ENCODE results near the gene ATRNL1.
"Not testable (repeated sequence)": the region's sequence is repeated elsewhere in the genome, so short reads cannot be mapped to it uniquely, and the experiment has no call there.

The ATRNL1 gene

DNA sequence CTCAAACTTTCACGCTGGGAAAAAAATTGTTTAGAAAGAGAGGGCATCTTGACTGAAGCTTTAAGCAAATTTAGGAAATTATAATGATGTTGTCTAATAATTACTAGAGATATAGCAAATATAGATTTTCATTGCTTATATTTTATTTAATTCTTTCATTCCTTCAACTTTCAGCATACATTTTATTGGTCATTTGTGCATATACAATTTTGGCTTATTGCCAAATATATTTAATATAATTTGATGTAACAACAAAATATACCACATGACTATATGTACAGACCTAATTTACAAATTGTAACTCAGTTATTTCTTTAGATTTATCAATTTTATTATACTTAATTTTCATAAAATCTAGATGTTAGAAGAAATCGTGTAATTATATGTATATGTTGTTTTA, 390.1 kb downstream of the ATRNL1 start:
- H3K27ac ChIP-seq: no peak overlapping the region
- POLR2A ChIA-PET (ENCODE audit: low non-redundant PET): no interaction called here
- DNase-seq (ENCODE audit: low spot score): no peak
- TF ChIP-seq, protein P1, sequence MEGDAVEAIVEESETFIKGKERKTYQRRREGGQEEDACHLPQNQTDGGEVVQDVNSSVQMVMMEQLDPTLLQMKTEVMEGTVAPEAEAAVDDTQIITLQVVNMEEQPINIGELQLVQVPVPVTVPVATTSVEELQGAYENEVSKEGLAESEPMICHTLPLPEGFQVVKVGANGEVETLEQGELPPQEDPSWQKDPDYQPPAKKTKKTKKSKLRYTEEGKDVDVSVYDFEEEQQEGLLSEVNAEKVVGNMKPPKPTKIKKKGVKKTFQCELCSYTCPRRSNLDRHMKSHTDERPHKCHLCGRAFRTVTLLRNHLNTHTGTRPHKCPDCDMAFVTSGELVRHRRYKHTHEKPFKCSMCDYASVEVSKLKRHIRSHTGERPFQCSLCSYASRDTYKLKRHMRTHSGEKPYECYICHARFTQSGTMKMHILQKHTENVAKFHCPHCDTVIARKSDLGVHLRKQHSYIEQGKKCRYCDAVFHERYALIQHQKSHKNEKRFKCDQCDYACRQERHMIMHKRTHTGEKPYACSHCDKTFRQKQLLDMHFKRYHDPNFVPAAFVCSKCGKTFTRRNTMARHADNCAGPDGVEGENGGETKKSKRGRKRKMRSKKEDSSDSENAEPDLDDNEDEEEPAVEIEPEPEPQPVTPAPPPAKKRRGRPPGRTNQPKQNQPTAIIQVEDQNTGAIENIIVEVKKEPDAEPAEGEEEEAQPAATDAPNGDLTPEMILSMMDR (conservative IDR thresholded peaks at IDR 0.05; ENCODE audit: low read depth): no peak
- CTCF ChIA-PET: no interaction called here

DNA sequence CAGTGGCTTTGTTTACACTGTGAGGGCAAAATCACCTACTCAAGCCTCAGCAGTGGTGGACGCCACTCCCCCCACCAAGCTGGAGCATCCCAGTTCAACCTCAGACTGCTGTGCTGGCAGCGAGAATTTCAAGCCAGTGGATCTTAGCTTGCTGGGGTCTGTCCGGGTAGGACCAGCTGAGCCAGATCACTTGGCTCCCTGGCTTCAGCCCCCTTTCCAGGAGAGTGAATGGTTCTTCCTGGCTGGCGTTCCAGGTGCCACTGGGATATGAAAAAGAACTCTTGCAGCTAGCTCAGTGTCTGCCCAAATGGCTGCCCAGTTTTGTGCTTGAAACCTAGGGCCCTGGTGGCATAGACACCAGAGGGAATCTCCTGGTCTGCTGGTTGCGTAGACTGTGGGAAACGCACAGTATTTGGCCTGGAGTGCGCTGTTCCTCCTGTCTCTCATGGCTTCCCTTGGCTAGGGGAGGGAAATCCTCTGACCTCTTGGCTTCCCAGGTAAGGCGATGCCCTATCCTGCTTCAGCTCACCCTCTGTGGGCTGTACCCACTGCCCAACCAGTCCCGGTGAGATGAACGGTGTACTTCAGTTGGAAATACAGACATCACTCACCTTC, 398.5 kb downstream of the ATRNL1 start:
- H3K27ac ChIP-seq: no peak overlapping the region
- POLR2A ChIA-PET (ENCODE audit: low non-redundant PET): no interaction called here
- CTCF ChIA-PET: interaction anchor here (0.6 kb wide), 1 partner anchor 24 kb away, joined by 4 read pairs; no protein-coding TSS in a partner anchor
- DNase-seq (ENCODE audit: low spot score): no peak
- TF ChIP-seq, protein P1 (conservative IDR thresholded peaks at IDR 0.05; ENCODE audit: low read depth): no peak

DNA sequence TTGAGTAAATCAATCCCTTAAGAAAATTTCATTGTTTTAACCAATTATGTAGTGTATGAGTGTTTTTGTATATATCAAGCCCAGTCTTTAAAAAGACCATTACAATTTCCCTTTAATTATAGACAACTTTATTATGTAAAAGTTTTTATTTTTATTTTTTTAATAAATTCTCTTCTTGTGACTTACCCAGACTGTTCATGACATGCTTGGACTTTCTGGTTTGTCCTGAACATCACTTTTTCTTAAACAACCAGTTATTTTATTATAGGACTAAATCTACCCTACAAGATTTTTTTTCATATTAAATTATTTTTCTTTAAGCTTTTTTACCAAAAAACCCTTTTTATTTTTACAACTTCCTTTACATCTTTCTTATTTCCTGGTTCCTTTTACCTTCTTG, 410.4 kb downstream of the ATRNL1 start:
- ChIA-PET CTCF (no interaction called here), POLR2A (ENCODE audit: low non-redundant PET) (no interaction called here)
- no peak for DNase-seq (ENCODE audit: low spot score)
- TF ChIP-seq, protein P1 (conservative IDR thresholded peaks at IDR 0.05; ENCODE audit: low read depth): no peak
- no peak overlapping the region for H3K27ac ChIP-seq

DNA sequence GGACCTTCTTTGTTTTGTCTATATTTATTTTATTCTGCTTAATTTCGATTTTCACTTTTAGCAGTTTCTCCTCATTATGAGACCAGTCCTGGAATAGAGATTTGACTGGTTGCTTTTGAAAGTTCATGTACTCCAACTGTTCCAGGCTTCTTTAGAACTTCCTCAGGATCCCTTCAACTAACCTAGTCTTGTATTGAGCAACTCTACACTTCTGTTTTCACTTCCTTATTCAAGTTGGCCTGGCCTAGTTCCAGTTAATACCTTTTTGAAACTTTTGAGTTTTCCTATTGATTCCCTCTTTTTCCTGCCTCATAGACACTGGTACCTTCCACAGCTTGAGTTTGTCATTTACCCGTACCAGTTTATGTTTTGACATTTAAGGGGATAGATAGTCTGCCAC, 421.7 kb downstream of the ATRNL1 start:
- ChIA-PET CTCF (interaction anchor here (0.5 kb wide), 1 partner anchor 848 kb away, joined by 3 read pairs; no protein-coding TSS in a partner anchor), POLR2A (ENCODE audit: low non-redundant PET) (no interaction called here)
- TF ChIP-seq, protein P1 (conservative IDR thresholded peaks at IDR 0.05; ENCODE audit: low read depth): no peak
- DNase-seq (ENCODE audit: low spot score): no peak
- no peak overlapping the region for H3K27ac ChIP-seq

DNA sequence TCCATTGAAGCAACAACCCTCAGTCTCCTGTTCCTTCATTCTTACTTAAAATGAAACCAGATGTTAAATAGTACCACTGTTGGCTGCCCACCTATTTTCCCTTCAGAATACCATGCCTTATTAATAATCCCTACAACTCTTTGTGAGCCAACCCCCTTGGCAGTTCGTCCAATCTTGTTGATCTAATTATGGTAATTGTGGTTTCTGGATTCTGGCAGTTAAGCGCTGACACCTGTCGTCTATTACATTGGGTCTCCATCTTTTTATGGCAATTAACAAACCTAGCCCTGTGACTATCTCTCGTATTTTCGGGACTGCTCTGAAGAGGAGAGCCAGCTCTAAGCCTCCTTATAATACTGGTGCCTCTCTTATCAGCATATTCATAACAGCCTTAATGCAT, 432.0 kb downstream of the ATRNL1 start:
- DNase-seq (ENCODE audit: low spot score): no peak
- TF ChIP-seq, protein P1 (conservative IDR thresholded peaks at IDR 0.05; ENCODE audit: low read depth): no peak
- H3K27ac ChIP-seq: no peak overlapping the region
- ChIA-PET POLR2A (ENCODE audit: low non-redundant PET) (no interaction called here), CTCF (no interaction called here)

DNA sequence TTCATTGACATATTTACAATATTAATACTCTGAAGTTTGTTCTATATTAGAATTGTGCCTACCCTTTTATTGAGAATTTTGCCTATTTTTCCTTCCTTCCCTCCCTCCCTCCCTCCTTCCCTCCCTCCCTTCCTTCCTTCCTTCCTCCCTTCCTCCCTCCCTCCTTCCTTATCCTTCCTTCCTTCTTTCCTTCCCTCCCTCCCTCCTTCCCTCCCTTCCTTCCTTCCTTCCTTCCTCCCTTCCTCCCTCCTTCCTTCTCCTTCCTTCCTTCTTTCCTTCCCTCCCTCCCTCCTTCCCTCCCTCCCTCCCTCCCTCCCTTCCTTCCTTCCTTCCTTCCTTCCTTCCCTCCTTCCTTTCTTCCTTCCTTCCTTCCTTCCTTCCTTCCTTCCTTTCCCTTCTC, 434.5 kb downstream of the ATRNL1 start:
- CTCF ChIA-PET; H3K27ac ChIP-seq; POLR2A ChIA-PET (ENCODE audit: low non-redundant PET); DNase-seq (ENCODE audit: low spot score): not testable (repeated sequence)

DNA sequence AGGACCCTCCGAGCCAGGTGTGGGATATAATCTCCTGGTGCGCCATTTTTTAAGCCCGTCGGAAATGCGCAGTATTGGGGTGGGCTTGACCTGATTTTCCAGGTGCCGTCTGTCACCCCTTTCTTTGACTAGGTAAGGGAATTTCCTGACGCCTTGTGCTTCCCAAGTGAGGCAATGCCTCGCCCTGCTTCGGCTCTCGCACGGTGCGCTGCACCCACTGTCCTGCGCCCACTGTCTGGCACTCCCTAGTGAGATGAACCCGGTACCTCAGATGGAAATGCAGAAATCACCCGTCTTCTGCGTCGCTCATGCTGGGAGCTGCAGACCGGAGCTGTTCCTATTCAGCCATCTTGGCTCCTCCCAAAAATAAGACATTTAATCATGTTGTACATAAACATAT, 443.2 kb downstream of the ATRNL1 start:
- DNase-seq (ENCODE audit: low spot score); POLR2A ChIA-PET (ENCODE audit: low non-redundant PET); H3K27ac ChIP-seq; CTCF ChIA-PET: not testable (repeated sequence)

All from RWPE1 (cell line).